Measurements from ENCODE around the gene MANF.

Gene MANF

GRCh38 chr3:51340013-51340829, 44.9 kb upstream of the MANF start:
- Histone ChIP-seq H4K20me1 (ENCODE audit: insufficient read depth, low read length) (no peaks in the 10 kb centered on the region), H3K79me2 (ENCODE audit: low read length) (no peaks in the 10 kb centered on the region), H3K27ac (ENCODE audit: low read length) (no peak overlapping the region), H3K4me2 (ENCODE audit: low read length) (no peak overlapping the region), H3K9me3 (ENCODE audit: insufficient read depth, low read length) (no peaks in the 10 kb centered on the region), H3K4me1 (ENCODE audit: low read length) (no peaks in the 10 kb centered on the region), H3K36me3 (replicated peaks; ENCODE audit: low read depth, low read length) (no peaks in the 10 kb centered on the region), H3K4me3 (ENCODE audit: low read length) (no peak overlapping the region), H2AFZ (ENCODE audit: low read depth, low read length) (no peak overlapping the region), H3K9ac (ENCODE audit: low read length) (no peak overlapping the region), H3K27me3 (ENCODE audit: low read depth, low read length) (no peaks in the 10 kb centered on the region)
- TF ChIP-seq EZH2phosphoT487 (IDR thresholded peaks at IDR 0.05; ENCODE audit: low read depth) (no peak), CTCF (IDR thresholded peaks at IDR 0.05; ENCODE audit: low read depth, low read length) (no peak)

- H3K4me2 ChIP-seq (ENCODE audit: low read length), result no peak overlapping the region
- no peaks in the 10 kb centered on the region for H3K36me3 ChIP-seq (replicated peaks; ENCODE audit: low read depth, low read length)
- no peak overlapping the region for H2AFZ ChIP-seq (ENCODE audit: low read depth, low read length)
- H4K20me1 ChIP-seq (ENCODE audit: insufficient read depth, low read length), result no peaks in the 10 kb centered on the region
- no peak overlapping the region for H3K9ac ChIP-seq (ENCODE audit: low read length)
- H3K27ac ChIP-seq (ENCODE audit: low read length), result no peak overlapping the region
- no peaks in the 10 kb centered on the region for H3K79me2 ChIP-seq (ENCODE audit: low read length)
- no peaks in the 10 kb centered on the region for H3K4me1 ChIP-seq (ENCODE audit: low read length)
- H3K9me3 ChIP-seq (ENCODE audit: insufficient read depth, low read length), result no peaks in the 10 kb centered on the region
- no peaks in the 10 kb centered on the region for H3K27me3 ChIP-seq (ENCODE audit: low read depth, low read length)
- H3K4me3 ChIP-seq (ENCODE audit: low read length), result no peak overlapping the region
- TF ChIP-seq EZH2phosphoT487 (IDR thresholded peaks at IDR 0.05; ENCODE audit: low read depth) (no peak), CTCF (IDR thresholded peaks at IDR 0.05; ENCODE audit: low read depth, low read length) (no peak)
Observed at GRCh38 chr3:51340989-51341636, 44.0 kb upstream of the MANF start.

- no peak overlapping the region for H3K4me2 ChIP-seq (ENCODE audit: low read length)
- H3K4me3 ChIP-seq (ENCODE audit: low read length), result no peak overlapping the region
- no peak overlapping the region for H2AFZ ChIP-seq (ENCODE audit: low read depth, low read length)
- no peaks in the 10 kb centered on the region for H3K79me2 ChIP-seq (ENCODE audit: low read length)
- H3K36me3 ChIP-seq (replicated peaks; ENCODE audit: low read depth, low read length), result no peaks in the 10 kb centered on the region
- H3K9me3 ChIP-seq (ENCODE audit: insufficient read depth, low read length), result no peaks in the 10 kb centered on the region
- H4K20me1 ChIP-seq (ENCODE audit: insufficient read depth, low read length), result no peaks in the 10 kb centered on the region
- no peaks in the 10 kb centered on the region for H3K4me1 ChIP-seq (ENCODE audit: low read length)
- TF ChIP-seq CTCF (IDR thresholded peaks at IDR 0.05; ENCODE audit: low read depth, low read length), result no peak
- TF ChIP-seq EZH2phosphoT487 (IDR thresholded peaks at IDR 0.05; ENCODE audit: low read depth), result no peak
- no peaks in the 10 kb centered on the region for H3K27me3 ChIP-seq (ENCODE audit: low read depth, low read length)
- H3K27ac ChIP-seq (ENCODE audit: low read length), result no peak overlapping the region
- H3K9ac ChIP-seq (ENCODE audit: low read length), result no peak overlapping the region
Observed at GRCh38 chr3:51343918-51344687, 41.0 kb upstream of the MANF start.

- H3K4me2 ChIP-seq (ENCODE audit: low read length), result no peak overlapping the region
- H4K20me1 ChIP-seq (ENCODE audit: insufficient read depth, low read length), result no peaks in the 10 kb centered on the region
- H3K27ac ChIP-seq (ENCODE audit: low read length), result no peak overlapping the region
- no peaks in the 10 kb centered on the region for H3K9me3 ChIP-seq (ENCODE audit: insufficient read depth, low read length)
- H3K4me3 ChIP-seq (ENCODE audit: low read length), result no peak overlapping the region
- no peaks in the 10 kb centered on the region for H3K79me2 ChIP-seq (ENCODE audit: low read length)
- no peaks in the 10 kb centered on the region for H3K4me1 ChIP-seq (ENCODE audit: low read length)
- TF ChIP-seq CTCF (IDR thresholded peaks at IDR 0.05; ENCODE audit: low read depth, low read length) (no peak), EZH2phosphoT487 (IDR thresholded peaks at IDR 0.05; ENCODE audit: low read depth) (no peak)
- no peak overlapping the region for H3K9ac ChIP-seq (ENCODE audit: low read length)
- no peaks in the 10 kb centered on the region for H3K36me3 ChIP-seq (replicated peaks; ENCODE audit: low read depth, low read length)
- no peak overlapping the region for H2AFZ ChIP-seq (ENCODE audit: low read depth, low read length)
- H3K27me3 ChIP-seq (ENCODE audit: low read depth, low read length), result no peaks in the 10 kb centered on the region
Observed at GRCh38 chr3:51350751-51351150, 34.3 kb upstream of the MANF start.

Data from OCI-LY3 (cell line).